Activated T-helper 9 cell treated with anti-CD3 and anti-CD28 coated beads, Interleukin-2, amount 50 U/mL, for 16 hours (primary cell): ENCODE results near the gene AGAP2.

Source experiments
- DNase-seq: peaks from one replicate; pipeline ENCODE4 v3.0.0-alpha.2; 2020; ENCODE audit warnings: low read depth

Gene AGAP2

DNA sequence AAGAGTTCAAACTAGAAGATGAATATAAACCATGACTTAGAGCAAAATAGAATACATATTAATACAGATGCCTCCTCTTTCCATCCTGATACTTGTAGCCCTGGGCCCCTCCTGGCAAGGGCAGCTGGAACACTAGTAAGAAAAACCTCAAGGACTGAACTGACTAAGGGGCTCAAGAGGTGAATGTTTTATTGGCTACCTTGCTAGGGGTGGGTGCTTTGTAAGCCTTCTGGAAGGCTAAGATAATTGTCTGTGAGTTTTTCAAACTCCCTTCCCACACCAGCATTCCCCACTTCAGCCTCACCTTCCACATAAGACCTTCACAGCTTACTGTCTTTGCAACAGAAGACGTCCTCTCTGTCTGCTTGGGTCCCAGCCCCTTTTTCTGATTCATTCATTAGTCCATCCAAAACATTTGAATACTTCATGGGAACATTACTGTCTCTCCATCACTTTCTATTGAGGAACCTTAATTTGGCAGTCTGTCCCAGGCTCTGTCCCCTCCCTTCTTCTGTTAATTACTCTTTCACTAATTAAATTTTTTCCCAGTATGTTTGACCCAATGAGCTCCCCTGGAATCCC, 15.3 kb upstream of the AGAP2 start:
- no peak for DNase-seq

- DNase-seq: no peak
These were observed 14.1 kb upstream of the AGAP2 start for GRCh38 chr12:57752668-57753000.

DNA sequence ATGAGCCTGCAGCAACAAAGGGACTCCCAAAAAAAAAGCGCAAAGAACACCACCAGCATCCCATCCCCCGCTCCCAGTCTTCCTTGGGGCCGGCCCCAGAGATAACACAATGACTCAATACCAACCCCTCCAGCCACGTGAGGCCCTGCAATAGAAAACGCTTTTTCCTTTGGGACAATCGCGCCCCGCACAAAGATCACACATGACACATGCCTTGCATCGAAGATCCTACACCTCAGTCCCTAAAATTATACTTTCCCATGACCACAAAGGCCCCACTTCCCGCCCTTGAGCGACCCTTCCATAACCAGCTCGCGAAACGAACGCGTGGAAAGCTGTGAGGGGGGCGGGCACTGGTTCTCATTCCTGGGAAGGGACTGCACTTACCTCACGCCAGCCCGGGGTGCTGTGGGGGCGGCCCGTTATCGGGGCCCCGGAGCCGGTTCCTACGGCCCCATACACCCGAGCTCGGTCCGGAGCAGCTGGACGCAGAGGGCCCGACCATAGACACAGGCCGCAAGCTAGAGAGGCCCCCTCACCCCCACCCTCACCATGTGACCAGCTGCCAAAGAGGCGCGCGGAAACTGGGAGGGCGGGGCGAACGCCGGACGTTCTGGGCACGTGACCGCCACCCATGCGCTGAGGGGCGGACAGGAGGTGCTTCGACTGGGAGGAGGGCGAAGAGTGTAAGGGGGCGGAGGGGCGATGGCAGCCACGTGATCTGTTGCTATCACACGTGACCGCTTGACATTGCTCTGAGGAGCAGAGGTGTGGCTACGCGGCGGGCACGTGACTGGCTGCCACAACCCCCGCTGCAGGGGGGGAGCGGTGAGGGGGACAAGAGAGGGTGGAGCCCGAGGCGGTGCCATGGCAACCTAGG, 13.5 kb upstream of the AGAP2 start, which contains the start of gene CDK4:
Gene CDK4, minus strand, starts transcription at position 523 of the 880 bp plus-strand sequence. CDS start 593 bp downstream, outside the sequence.
- peak; percentile 97 for DNase-seq

DNA sequence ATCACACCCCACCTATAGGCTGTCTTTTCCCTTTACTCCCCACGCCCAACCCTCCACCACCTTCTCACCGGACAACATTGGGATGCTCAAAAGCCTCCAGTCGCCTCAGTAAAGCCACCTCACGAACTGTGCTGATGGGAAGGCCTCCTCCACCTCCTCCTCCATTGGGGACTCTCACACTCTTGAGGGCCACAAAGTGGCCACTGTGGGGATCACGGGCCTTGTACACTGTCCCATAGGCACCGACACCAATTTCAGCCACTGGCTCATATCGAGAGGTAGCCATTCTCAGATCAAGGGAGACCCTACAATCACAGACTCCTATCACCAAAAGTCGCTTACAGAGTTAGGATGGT, 12.9 kb upstream of the AGAP2 start:
- DNase-seq: no peak

DNA sequence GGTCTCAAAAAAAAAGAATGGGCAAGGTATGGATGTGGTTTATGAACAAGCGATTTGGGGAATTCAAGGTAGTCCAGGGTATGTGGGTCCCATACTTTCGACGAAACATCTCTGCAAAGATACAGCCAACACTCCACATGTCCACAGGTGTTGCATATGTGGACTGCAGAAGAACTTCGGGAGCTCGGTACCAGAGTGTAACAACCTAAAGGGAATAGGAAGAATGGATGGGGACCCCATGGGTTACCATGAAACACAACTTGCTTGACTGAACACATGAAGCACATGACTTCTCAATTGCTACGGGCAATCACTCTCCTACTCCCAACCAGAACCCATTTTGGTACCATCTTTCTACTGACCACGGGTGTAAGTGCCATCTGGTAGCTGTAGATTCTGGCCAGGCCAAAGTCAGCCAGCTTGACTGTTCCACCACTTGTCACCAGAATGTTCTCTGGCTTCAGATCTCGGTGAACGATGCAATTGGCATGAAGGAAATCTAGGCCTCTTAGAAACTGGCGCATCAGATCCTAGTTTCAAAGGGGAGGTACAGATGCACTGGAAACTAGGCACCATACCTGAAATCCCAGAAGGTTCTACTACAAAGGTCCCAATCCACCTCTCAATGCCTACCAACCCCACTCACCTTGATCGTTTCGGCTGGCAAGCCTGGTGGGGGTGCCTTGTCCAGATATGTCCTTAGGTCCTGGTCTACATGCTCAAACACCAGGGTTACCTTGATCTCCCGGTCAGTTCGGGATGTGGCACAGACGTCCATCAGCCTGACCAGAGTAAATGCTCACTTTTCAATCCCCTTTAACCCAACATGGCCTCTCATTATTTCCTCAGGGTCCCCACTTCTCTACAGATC, 12.3 kb upstream of the AGAP2 start:
- no peak for DNase-seq

GRCh38 chr12:57749061-57749460, 10.5 kb upstream of the AGAP2 start:
- DNase-seq: no peak

DNA sequence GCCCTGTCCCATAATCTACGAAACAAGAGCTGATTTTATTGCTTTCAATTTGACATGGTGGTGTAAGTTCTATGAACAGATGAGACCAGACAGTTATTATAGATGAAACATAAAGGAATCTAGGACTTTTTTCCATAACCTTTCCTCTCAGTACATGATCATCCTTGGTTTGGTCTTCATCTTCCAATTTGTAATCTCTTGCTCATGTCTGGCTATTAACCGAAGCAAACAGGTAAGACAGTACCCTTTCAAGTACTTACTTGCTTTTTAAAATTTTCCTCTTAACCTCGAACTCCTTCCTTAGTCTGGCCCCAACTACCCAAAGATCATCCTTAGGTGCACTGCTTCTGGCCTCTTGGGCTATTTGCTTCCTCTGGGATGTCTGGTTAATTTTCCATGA, 7.5 kb upstream of the AGAP2 start:
- DNase-seq: no peak

DNA sequence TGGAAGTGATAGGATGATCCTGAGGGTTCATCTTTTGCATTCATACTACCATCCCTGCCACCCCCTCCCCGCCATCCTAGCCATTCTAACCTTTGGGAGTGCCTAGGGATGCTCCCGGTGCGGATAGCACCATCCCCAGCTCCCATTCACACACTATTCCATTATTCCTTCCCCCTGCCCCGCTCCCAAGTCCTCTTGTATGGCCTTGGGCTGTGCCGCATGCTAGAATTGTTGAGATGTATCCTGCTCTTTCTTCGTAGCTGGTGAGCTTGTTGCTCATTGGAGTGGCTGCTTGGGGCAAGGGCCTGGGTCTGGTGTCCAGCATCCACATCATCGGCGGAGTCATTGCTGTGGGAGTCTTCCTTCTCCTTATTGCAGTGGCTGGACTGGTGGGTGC, 6.9 kb upstream of the AGAP2 start:
- no peak for DNase-seq

- peak; percentile 89 for DNase-seq
These were observed 6.4 kb upstream of the AGAP2 start, which contains the start of gene TSPAN31 for GRCh38 chr12:57744777-57745484. TSPAN31 (plus strand) TSS chr12:57745039; CDS start chr12:57745155, 116 bp downstream.

DNA sequence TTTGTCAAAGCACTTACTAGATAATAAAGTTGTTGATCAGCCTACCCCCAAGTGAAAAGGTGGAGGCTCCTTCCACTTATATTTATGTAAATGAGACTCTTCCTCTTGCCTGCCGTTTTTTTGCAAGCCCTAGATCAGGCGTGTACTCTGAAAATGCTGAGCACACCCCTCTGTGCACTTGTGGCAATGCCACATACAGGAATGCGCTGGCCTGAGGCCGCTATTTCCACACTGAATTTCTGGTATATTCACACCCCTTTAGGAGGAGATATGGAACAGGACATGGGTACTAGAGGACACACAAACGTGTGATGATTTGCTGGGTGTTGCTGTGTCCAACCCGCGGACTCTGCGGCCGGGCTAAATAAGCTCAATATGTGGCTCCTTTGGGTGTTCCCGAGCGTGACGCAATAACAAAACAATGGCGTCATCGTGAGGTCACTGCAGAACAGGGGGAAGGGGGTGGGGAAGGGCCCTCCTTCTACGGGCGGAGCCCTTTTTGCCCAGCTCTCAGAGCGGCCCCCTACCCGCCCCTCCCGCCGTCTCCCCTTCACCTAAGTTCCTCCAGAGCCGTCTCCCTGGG, 5.7 kb upstream of the AGAP2 start:
- DNase-seq: peak; percentile 54

GRCh38 chr12:57743769-57744168, 5.2 kb upstream of the AGAP2 start:
- DNase-seq: no peak

DNA sequence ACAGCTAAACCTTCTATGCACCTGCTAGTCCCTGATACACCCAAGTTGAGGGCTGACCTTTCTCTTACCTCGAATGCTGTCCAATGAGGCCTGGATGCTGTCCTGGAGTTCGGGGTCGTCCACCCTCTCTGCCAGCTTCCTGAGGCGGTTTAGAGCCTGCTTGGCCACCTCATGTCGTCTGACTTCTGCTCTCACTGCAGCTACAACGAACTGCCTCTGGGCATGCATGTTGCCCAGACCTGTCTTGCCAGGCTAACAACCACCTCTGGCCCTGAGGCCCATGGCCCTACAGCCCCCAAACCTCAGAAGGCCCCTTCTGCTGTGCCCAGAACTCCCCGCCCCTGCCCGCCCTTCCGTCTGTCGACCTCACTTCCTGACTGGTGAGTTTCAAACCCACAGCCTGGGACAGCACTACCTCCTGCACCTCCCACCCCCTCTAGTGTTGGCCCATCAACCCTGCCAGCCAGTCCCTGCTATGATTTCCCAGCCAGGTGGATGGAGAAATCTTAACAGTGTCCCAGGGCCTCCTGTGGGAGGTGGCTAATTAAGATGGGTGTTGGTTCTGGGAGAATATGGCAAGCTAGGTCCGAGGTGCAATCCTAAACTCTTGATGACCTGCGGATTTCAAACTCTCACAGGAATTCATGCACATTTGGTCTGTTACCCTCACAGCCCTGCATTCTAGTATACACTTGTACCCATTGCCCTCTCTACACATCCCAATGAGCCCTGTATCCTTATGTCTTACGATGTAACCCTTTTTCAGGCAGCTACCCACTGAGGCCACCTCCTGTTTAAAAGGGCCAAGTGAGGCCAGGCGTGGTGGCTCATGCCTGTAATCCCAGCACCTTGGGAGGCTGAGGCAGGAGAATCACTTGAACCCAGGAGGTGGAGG, 3.5 kb upstream of the AGAP2 start:
- peak; percentile 65 for DNase-seq

DNA sequence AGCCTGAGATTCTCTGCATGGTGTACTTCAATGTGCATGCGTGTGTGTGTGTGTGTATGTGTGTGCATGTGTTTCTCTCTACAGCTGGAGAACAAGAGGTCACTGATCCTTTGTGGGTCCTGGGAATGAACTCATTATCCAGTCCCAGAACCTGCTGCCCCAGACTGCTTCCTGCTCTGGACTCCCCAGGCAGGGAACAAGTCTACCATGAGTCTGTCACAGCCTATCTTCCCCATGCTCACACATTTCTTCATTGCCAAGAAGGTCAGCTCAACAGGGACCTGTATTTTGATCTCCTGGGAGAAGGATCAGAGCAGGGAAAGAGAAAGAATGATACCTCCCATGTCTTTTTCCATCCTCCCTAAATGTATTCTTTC, 2.9 kb upstream of the AGAP2 start:
- no peak for DNase-seq

GRCh38 chr12:57740656-57741412, 2.3 kb upstream of the AGAP2 start:
- DNase-seq: peak; percentile 59

GRCh38 chr12:57739914-57740538, 1.5 kb upstream of the AGAP2 start:
- no peak for DNase-seq

DNA sequence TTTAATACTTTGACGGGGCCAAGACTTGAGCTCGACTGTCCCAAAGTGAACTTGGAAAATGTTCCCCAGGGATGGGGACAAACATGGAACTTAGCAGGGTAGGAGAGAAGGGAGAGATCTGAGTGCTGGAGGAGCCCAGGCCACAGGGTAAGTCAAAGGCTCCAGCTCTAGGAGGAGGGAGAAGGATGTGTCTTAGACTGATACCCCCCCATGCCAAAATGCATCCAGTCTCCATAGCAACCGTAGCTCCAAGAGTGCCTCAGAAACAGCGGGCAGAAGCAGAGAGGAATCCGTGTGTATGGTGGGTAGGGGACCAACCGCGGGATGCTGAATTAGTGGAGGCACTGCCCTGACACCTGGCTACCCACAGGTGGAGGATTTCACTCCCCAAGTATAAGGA, 845 bp upstream of the AGAP2 start:
- DNase-seq: no peak

DNA sequence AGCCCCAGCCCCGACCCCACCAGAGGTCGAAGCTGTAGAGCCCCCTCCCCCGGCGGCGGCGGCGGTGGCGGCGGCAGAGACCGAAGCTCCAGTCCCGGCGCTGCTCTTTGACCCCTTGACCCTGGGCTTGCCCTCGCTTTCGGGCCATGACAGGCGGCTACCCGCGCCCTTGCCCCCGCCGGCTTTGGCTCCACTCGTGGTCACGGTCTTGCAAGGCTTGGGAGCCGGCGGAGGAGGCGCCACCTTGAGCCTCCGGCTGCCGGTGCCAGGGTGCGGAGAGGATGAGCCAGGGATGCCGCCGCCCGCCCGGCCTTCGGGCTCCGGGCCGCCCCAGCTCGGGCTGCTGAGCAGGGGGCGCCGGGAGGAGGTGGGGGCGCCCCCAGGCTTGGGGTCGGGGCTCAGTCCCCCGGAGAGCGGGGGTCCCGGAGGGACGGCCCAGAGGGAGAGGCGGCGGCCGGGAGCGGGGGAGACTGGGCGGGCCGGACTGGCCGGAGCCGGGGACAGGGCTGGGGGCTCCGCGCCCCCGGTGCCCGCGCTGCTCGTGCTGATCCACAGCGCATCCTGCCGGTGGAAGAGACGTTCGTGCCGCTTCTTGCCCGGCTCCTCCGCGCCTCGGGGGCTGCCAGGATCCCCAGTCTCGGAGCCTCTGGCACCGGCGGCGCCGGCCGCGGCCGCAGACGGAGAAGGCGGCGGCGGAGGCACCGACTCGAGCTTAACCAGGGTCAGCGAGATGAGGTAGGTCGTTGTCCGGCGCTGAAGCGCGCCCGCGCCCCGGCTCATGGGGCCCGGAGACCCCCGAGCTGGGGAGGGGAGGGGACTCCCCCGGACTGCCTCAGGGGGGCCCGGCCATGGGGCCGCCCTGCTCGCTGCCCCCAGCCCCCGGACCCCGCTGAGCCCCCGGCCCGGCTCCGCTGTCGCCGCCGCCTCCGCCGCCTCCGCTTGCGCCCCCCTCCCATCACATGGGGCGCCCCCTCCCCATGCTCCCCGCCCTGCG, 778 bp downstream of the AGAP2 start:
- DNase-seq: no peak
